Mesenchymal stem cell (in vitro differentiated cells and primary cell): ENCODE measurements around the gene MYLK3.

Experiments
- DNase-seq: peaks from one replicate; pipeline ENCODE4 v3.0.0-alpha.2; 2013
- H2AFZ ChIP-seq: one replicate; pipeline ENCODE4 v1.6.1; 2013; ENCODE audit warnings: low read depth, mild to moderate bottlenecking, control low read depth, inconsistent platforms, low read length, moderate library complexity
- H2AK5ac ChIP-seq: 2 replicates; pipeline ENCODE4 v1.6.1; 2013; ENCODE audit warnings: low read length, moderate library complexity, mild to moderate bottlenecking, inconsistent platforms; ENCODE audit not compliant: severe bottlenecking
- H2BK120ac ChIP-seq: one replicate; pipeline ENCODE4 v1.6.1; 2013; ENCODE audit warnings: low read depth, mild to moderate bottlenecking, inconsistent platforms, low read length, moderate library complexity
- H2BK12ac ChIP-seq, 2 experiments: one replicate each; pipeline ENCODE4 v1.6.1; 2013; ENCODE audit warnings: inconsistent platforms in 2 of 2, low read length in 2 of 2, mild to moderate bottlenecking in 2 of 2, moderate library complexity in 2 of 2, control low read depth in 1 of 2
- H2BK15ac ChIP-seq: one replicate; pipeline ENCODE4 v1.6.1; 2013; ENCODE audit warnings: mild to moderate bottlenecking, low read depth, inconsistent platforms; ENCODE audit not compliant: poor library complexity, severe bottlenecking
- H2BK5ac ChIP-seq: 2 replicates; pipeline ENCODE4 v1.6.1; 2013; ENCODE audit warnings: low read depth, mild to moderate bottlenecking, low read length, control low read depth, inconsistent platforms; ENCODE audit not compliant: poor library complexity, severe bottlenecking
- H3K14ac ChIP-seq, 2 experiments: one replicate each; pipeline ENCODE4 v1.6.1; 2013; ENCODE audit warnings: inconsistent platforms in 2 of 2, low read length in 2 of 2, control low read depth in 1 of 2, mild to moderate bottlenecking in 1 of 2, moderate library complexity in 1 of 2
- H3K18ac ChIP-seq, 2 experiments: one replicate each; pipeline ENCODE4 v1.6.1; 2013; ENCODE audit warnings: inconsistent platforms in 2 of 2, low read length in 2 of 2, control low read depth in 1 of 2, low read depth in 1 of 2, mild to moderate bottlenecking in 1 of 2
- H3K23ac ChIP-seq, 2 experiments: one replicate each; pipeline ENCODE4 v1.6.1; 2013; ENCODE audit warnings: inconsistent platforms in 2 of 2, low read length in 2 of 2, mild to moderate bottlenecking in 2 of 2, moderate library complexity in 2 of 2, control low read depth in 1 of 2
- H3K27ac ChIP-seq: 2 replicates; pipeline ENCODE4 v1.5.1; 2013; ENCODE audit warnings: mild to moderate bottlenecking, moderate library complexity, low read length, control low read depth, inconsistent platforms; ENCODE audit not compliant: poor library complexity, severe bottlenecking
- H3K27me3 ChIP-seq, 2 experiments: 2 replicates each; pipeline versions ENCODE4 v1.6.1 to v1.7.0; 2013; ENCODE audit warnings: low read length in 2 of 2, mild to moderate bottlenecking in 2 of 2, moderate library complexity in 2 of 2, control low read depth in 1 of 2, inconsistent platforms in 1 of 2; ENCODE audit not compliant: control insufficient read depth in 1 of 2, insufficient read depth in 1 of 2
- H3K36me3 ChIP-seq, 2 experiments: 2 replicates each; pipeline versions ENCODE4 v1.6.1 to v1.7.0; 2013; ENCODE audit warnings: low read length in 2 of 2, control low read depth in 1 of 2, inconsistent platforms in 1 of 2, low read depth in 1 of 2, mild to moderate bottlenecking in 1 of 2; ENCODE audit not compliant: insufficient read depth in 2 of 2, control insufficient read depth in 1 of 2
- H3K4ac ChIP-seq, 2 experiments: one replicate each; pipeline ENCODE4 v1.6.1; 2013; ENCODE audit warnings: inconsistent platforms in 2 of 2, low read length in 2 of 2, mild to moderate bottlenecking in 2 of 2, moderate library complexity in 2 of 2, control low read depth in 1 of 2, low read depth in 1 of 2
- H3K4me1 ChIP-seq: 2 replicates; pipeline ENCODE4 v1.6.1; 2013; ENCODE audit warnings: low read depth, low read length, control low read depth; ENCODE audit not compliant: control insufficient read depth, insufficient read depth
- H3K4me2 ChIP-seq: 2 replicates; pipeline ENCODE4 v1.6.1; 2013; ENCODE audit warnings: low read length, mild to moderate bottlenecking, inconsistent platforms; ENCODE audit not compliant: poor library complexity, severe bottlenecking
- H3K4me3 ChIP-seq, 2 experiments: 2 replicates each; pipeline versions ENCODE4 v1.5.1 to v1.7.0; 2013; ENCODE audit warnings: low read length in 2 of 2, mild to moderate bottlenecking in 2 of 2, control low read depth in 1 of 2, low read depth in 1 of 2; ENCODE audit not compliant: insufficient read depth in 1 of 2
- H3K79me1 ChIP-seq: replicated peaks from 2 replicates; pipeline ENCODE4 v1.6.1; 2013; ENCODE audit warnings: mild to moderate bottlenecking, control low read depth, low read length, inconsistent platforms; ENCODE audit not compliant: poor library complexity, severe bottlenecking
- H3K9ac ChIP-seq: 2 replicates; pipeline ENCODE4 v1.7.0; 2013; ENCODE audit warnings: mild to moderate bottlenecking, low read length, moderate library complexity
- H3K9me3 ChIP-seq: 2 replicates; pipeline ENCODE4 v1.7.0; 2013; ENCODE audit warnings: mild to moderate bottlenecking, low read length; ENCODE audit not compliant: control insufficient read depth
- H4K8ac ChIP-seq: one replicate; pipeline ENCODE4 v1.6.1; 2013; ENCODE audit warnings: inconsistent platforms, mild to moderate bottlenecking, low read length, moderate library complexity
- H4K91ac ChIP-seq: one replicate; pipeline ENCODE4 v1.6.1; 2013; ENCODE audit warnings: mild to moderate bottlenecking, low read length, inconsistent platforms
- WGBS: methylation state at CpG from one replicate; pipeline ENCODE4 v1.1.7; 2013; ENCODE audit warnings: mixed read lengths; 5-methylcytosine and 5-hydroxymethylcytosine counted together

MYLK3 gene

GRCh38 chr16:46658925-46659324, 89.2 kb downstream of the MYLK3 start:
- no peak overlapping the region for H3K14ac ChIP-seq

More at GRCh38 chr16:46658925-46659324, 89.2 kb downstream of the MYLK3 start:
- Histone ChIP-seq H3K36me3 (peaks cover 25 to 68% of the 10 kb centered on the region in 2 experiments), H3K4me1 (peaks cover 2% of the 10 kb centered on the region), H2AK5ac (no peak overlapping the region), H2BK12ac (no peak overlapping the region), H3K23ac (no peak overlapping the region), H4K8ac (no peak overlapping the region), H3K27ac (no peak overlapping the region), H2AFZ (no peak overlapping the region), H3K27me3 (no peaks in the 10 kb centered on the region), H3K9ac (no peak overlapping the region), H3K4me3 (no peak overlapping the region), H3K18ac (no peak overlapping the region), H2BK15ac (no peak overlapping the region), H3K9me3 (no peaks in the 10 kb centered on the region), H3K4ac (no peak overlapping the region), H2BK5ac (no peak overlapping the region), H3K79me1 (peaks cover 4% of the 10 kb centered on the region), H3K4me2 (no peak overlapping the region), H2BK120ac (no peak overlapping the region), H4K91ac (no peak overlapping the region)
- 96% methylated on average over 1 of the region's 1 CpG for WGBS
- no peak for DNase-seq
